ENCODE results near the gene SAE1. TPM values are rescaled to one million over a fixed set of nuclear protein-coding genes. Genes with fewer than 3 reads are reported as not detected.

The SAE1 gene
- total and polyA plus RNA-seq, 2 donors (not counting 1 experiment from before 2014, with no cell fraction given): 26.5 to 45.1 TPM

DNA sequence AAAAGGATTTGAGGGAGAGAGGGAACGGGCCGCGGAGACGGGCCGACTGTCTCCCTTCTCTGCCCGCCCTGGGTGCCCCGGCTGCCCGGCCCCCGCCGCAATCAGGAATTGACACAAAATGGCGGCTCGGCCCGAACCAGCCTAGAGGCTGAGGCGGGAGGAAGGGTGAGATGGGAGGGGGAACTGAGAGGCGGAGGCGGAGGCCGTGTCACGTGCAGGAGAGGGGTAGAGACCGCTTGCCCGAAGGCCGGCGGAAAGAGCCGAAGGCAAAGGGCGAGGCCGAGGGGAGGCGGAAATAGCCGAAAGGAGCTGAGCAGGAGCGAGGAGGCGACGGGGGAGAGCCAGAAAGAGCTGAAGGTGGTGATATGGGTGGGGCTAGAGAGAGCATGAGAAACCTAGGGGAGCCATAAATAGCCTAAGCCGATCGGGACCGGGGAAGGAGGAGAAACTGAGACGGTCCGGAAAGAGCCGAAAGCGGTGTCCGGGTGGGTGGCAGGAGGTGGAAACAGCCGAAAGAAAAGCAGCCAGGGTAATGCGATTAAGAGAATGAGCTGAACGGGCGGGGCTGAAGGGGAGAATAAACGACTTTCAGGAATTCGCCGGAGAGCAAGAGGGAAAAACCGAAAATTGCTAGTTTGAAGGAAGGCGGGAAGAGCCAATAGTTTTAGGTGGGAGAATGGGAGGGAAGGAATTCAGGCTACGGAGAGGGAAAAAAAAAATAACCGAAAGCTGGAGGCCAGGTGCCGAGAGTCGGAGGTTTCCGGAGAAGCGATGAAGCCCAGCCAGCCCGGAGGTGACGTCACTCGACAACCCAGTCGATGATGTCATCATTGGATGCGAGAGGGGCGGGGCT, 17.4 kb upstream of the SAE1 start, which contains the start of gene ZC3H4:
Gene ZC3H4 (minus strand): TSS at position 780 of the 853 bp plus-strand sequence. CDS start 1,192 bp downstream, outside the sequence.
- H3K9me3 Mint-ChIP-seq (ENCODE audit: insufficient read depth): no peaks in the 10 kb centered on the region
- H3K27ac Mint-ChIP-seq: peak within 1 kb of the TSS; percentile 99
- peak; percentile 76 for ATAC-seq (ENCODE audit: low read depth)
- H3K9me3 ChIP-seq (ENCODE audit: control extremely low read depth in 1 of 3, control insufficient read depth in 2 of 3, insufficient read depth in 1 of 3, low read length in 2 of 3): no peaks in the 10 kb centered on the region
- intact Hi-C loops (cut with micrococcal nuclease): loop anchor here (1.0 to 10.0 kb wide), 13 partner anchors 12 to 492 kb away; partner anchors contain the start of genes ARHGAP35, BICRA, CCDC9 and DACT3
- peak within 1 kb of the TSS; percentile 85 to 99 (median 98) for H3K4me3 ChIP-seq (ENCODE audit: control extremely low read depth in 1 of 5, extremely low read depth in 1 of 5, insufficient read depth in 1 of 5, low read depth in 2 of 5, low read length in 4 of 5)
- peak within 1 kb of the TSS; percentile 88 for H3K4me3 Mint-ChIP-seq
- H3K4me2 ChIP-seq (replicated peaks; ENCODE audit: low read depth, low read length, poor library complexity, severe bottlenecking): peak within 1 kb of the TSS; percentile 92
- no peaks in the 10 kb centered on the region for H3K27me3 Mint-ChIP-seq
- peak within 1 kb of the TSS; percentile 100 for H3K9ac ChIP-seq (ENCODE audit: low read length)
- peaks cover 31% of the 10 kb centered on the region for H3K4me1 Mint-ChIP-seq
- peak; percentile 99 for DNase-seq
- peaks cover 25 to 30% of the 10 kb centered on the region in 2 donors for H3K4me1 ChIP-seq (ENCODE audit: control insufficient read depth in 2 of 2, insufficient read depth in 2 of 2, low read length in 2 of 2)
- peaks cover 32% of the 10 kb centered on the region for H3K79me2 ChIP-seq (ENCODE audit: control insufficient read depth, insufficient read depth, low read length)
- no peaks in the 10 kb centered on the region for H3K27me3 ChIP-seq (replicated peaks in 1 of 4; ENCODE audit: control extremely low read depth in 1 of 4, control insufficient read depth in 3 of 4, insufficient read depth in 4 of 4, low read length in 3 of 4)
- peaks cover 1 to 11% of the 10 kb centered on the region in 2 experiments for H3K36me3 ChIP-seq (replicated peaks in 1 of 2; ENCODE audit: control extremely low read depth in 1 of 2, control insufficient read depth in 1 of 2, extremely low read depth in 1 of 2, insufficient read depth in 2 of 2, low read length in 1 of 2)
- WGBS (ENCODE audit: insufficient coverage): under 1% methylated on average over 58 of the region's 59 CpGs
- H3K27ac ChIP-seq (ENCODE audit: low read length in 2 of 2): peak within 1 kb of the TSS; percentile 96 to 100
- POLR2A ChIA-PET: interaction anchor here (0.5 to 4.7 kb wide), 20 partner anchors 9 to 1209 kb away, joined by 3 to 30 read pairs (median 5); partner anchors contain the start of genes CCDC9, SAE1 and TMEM160
- TF ChIP-seq EZH2 (IDR thresholded peaks at IDR 0.05; ENCODE audit: borderline replicate concordance, insufficient read depth, low read depth, low read length, poor library complexity, severe bottlenecking): no peak
- TF ChIP-seq, protein P1, sequence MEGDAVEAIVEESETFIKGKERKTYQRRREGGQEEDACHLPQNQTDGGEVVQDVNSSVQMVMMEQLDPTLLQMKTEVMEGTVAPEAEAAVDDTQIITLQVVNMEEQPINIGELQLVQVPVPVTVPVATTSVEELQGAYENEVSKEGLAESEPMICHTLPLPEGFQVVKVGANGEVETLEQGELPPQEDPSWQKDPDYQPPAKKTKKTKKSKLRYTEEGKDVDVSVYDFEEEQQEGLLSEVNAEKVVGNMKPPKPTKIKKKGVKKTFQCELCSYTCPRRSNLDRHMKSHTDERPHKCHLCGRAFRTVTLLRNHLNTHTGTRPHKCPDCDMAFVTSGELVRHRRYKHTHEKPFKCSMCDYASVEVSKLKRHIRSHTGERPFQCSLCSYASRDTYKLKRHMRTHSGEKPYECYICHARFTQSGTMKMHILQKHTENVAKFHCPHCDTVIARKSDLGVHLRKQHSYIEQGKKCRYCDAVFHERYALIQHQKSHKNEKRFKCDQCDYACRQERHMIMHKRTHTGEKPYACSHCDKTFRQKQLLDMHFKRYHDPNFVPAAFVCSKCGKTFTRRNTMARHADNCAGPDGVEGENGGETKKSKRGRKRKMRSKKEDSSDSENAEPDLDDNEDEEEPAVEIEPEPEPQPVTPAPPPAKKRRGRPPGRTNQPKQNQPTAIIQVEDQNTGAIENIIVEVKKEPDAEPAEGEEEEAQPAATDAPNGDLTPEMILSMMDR (IDR thresholded peaks at IDR 0.05): no peak
- no peaks in the 10 kb centered on the region for H4K20me1 ChIP-seq (ENCODE audit: control insufficient read depth, insufficient read depth, low read length, poor library complexity, severe bottlenecking)
- H2AFZ ChIP-seq (ENCODE audit: insufficient read depth, low read depth, low read length, poor library complexity, severe bottlenecking): peak within 1 kb of the TSS; percentile 73
- CTCF ChIA-PET: interaction anchor here (0.8 to 2.5 kb wide), 13 partner anchors 10 to 236 kb away, joined by 3 to 29 read pairs (median 5); partner anchors contain the start of genes DHX34 and SAE1
